B cell (primary cell): ENCODE measurements around the gene KRTAP3-3. TPM values are rescaled to one million over a fixed set of nuclear protein-coding genes. Genes with fewer than 3 reads are reported as not detected.

ENCODE experiments used
- ATAC-seq: fragments of 200-7000 bp; cut with Tn5 transposase; one replicate; pipeline ENCODE4 v1.10.0; 2021; ENCODE audit warnings: low read depth, mild to moderate bottlenecking, moderate number of reproducible peaks, moderate library complexity
- CTCF ChIA-PET: fragments of 350-600 bp; sonication (Branson Sonifier 250); formaldehyde crosslinking; loops from one replicate; lab custom pipeline; 2021; ENCODE audit warnings: antibody characterized with exemption, inconsistent platforms; lab: Charles Lee
- POLR2A ChIA-PET: fragments of 350-600 bp; sonication (Branson Sonifier 250); formaldehyde crosslinking; loops from one replicate; lab custom pipeline; 2021; ENCODE audit warnings: antibody characterized with exemption; lab: Charles Lee
- DNase-seq: peaks from one replicate; pipeline ENCODE4 v3.0.0; 2013
- H2AFZ ChIP-seq: 2 replicates; pipeline ENCODE4 v1.6.1; 2012; ENCODE audit warnings: mild to moderate bottlenecking, low read depth, low read length; ENCODE audit not compliant: insufficient read depth, poor library complexity, severe bottlenecking
- H3K27ac ChIP-seq, 2 donors: 1 replicate in 1 of 2; 2 replicates in 1 of 2; pipeline ENCODE4 v1.5.1; 2012 to 2013; ENCODE audit warnings: low read length in 2 of 2, mild to moderate bottlenecking in 2 of 2, moderate library complexity in 1 of 2
- H3K27me3 ChIP-seq, 4 experiments: fragments of 200-600 bp in 1 of 4; sonication (generic) in 1 of 4; replicated peaks in 1 of 4; 1 replicate in 2 of 4; 2 replicates in 2 of 4; pipeline versions ENCODE4 v1.6.1 to v1.7.0; 2013 to 2016; ENCODE audit warnings: low read length in 3 of 4, mild to moderate bottlenecking in 2 of 4, mixed read lengths in 1 of 4, moderate library complexity in 1 of 4; ENCODE audit not compliant: insufficient read depth in 4 of 4, control insufficient read depth in 3 of 4; ENCODE audit errors: control extremely low read depth in 1 of 4
- H3K36me3 ChIP-seq, 2 experiments: replicated peaks in 1 of 2; 1 replicate in 1 of 2; 2 replicates in 1 of 2; pipeline versions ENCODE4 v1.6.1 to v1.7.1; 2013; ENCODE audit warnings: low read length in 1 of 2; ENCODE audit not compliant: insufficient read depth in 2 of 2, control insufficient read depth in 1 of 2; ENCODE audit errors: control extremely low read depth in 1 of 2, extremely low read depth in 1 of 2
- H3K4me1 ChIP-seq, 2 donors: fragments of 200-600 bp in 1 of 2; sonication (generic) in 1 of 2; 1 replicate in 1 of 2; 2 replicates in 1 of 2; pipeline versions ENCODE4 v1.5.1 to v1.6.1; 2013 to 2017; ENCODE audit warnings: low read length in 2 of 2; ENCODE audit not compliant: control insufficient read depth in 2 of 2, insufficient read depth in 2 of 2
- H3K4me2 ChIP-seq: replicated peaks from 2 replicates; pipeline ENCODE3; 2012; ENCODE audit warnings: mild to moderate bottlenecking, low read depth, low read length; ENCODE audit not compliant: poor library complexity, severe bottlenecking
- H3K4me3 ChIP-seq, 5 experiments: fragments of 200-600 bp in 1 of 5; sonication (generic) in 1 of 5; 1 replicate in 3 of 5; 2 replicates in 2 of 5; pipeline versions ENCODE4 v1.5.1 to v1.7.0; 2011 to 2016; ENCODE audit warnings: low read length in 4 of 5, mild to moderate bottlenecking in 4 of 5, low read depth in 2 of 5, control low read depth in 1 of 5, moderate library complexity in 1 of 5; ENCODE audit not compliant: insufficient read depth in 1 of 5; ENCODE audit errors: control extremely low read depth in 1 of 5, extremely low read depth in 1 of 5
- H3K79me2 ChIP-seq: fragments of 200-600 bp; sonication (generic); one replicate; pipeline ENCODE4 v1.6.0; 2016; ENCODE audit warnings: low read length; ENCODE audit not compliant: control insufficient read depth, insufficient read depth
- H3K9ac ChIP-seq: fragments of 200-600 bp; sonication (generic); 2 replicates; pipeline ENCODE4 v1.6.1; 2017; ENCODE audit warnings: mild to moderate bottlenecking, low read length, moderate library complexity
- H3K9me3 ChIP-seq, 3 donors: one replicate each; pipeline versions ENCODE4 v1.6.1 to v1.7.1; 2013; ENCODE audit warnings: low read length in 2 of 3; ENCODE audit not compliant: control insufficient read depth in 2 of 3, insufficient read depth in 1 of 3; ENCODE audit errors: control extremely low read depth in 1 of 3
- H4K20me1 ChIP-seq: 2 replicates; pipeline ENCODE4 v1.6.0; 2012; ENCODE audit warnings: mild to moderate bottlenecking, low read length; ENCODE audit not compliant: insufficient read depth, control insufficient read depth, poor library complexity, severe bottlenecking
- H3K27ac Mint-ChIP-seq: one replicate; pipeline ENCODE4 v1.8.0; 2021; ENCODE audit warnings: mixed read lengths
- H3K27me3 Mint-ChIP-seq: one replicate; pipeline ENCODE4 v1.8.0; 2021; ENCODE audit warnings: mixed read lengths
- H3K4me1 Mint-ChIP-seq: one replicate; pipeline ENCODE4 v1.8.0; 2021; ENCODE audit warnings: mixed read lengths
- H3K4me3 Mint-ChIP-seq: one replicate; pipeline ENCODE4 v1.8.0; 2021; ENCODE audit warnings: mixed read lengths
- H3K9me3 Mint-ChIP-seq: one replicate; pipeline ENCODE4 v1.8.0; 2022; ENCODE audit warnings: mixed read lengths; ENCODE audit not compliant: insufficient read depth
- EZH2 ChIP-seq: IDR thresholded peaks from 2 replicates; pipeline ENCODE4 v1.6.1; 2012; ENCODE audit warnings: borderline replicate concordance, low read depth, mild to moderate bottlenecking, moderate library complexity, low read length; ENCODE audit not compliant: insufficient read depth, poor library complexity, severe bottlenecking
- WGBS: methylation state at CpG from one replicate; pipeline ENCODE4 v1.1.5; 2013; ENCODE audit warnings: missing lambda C conversion rate; ENCODE audit not compliant: insufficient coverage; 5-methylcytosine and 5-hydroxymethylcytosine counted together
- intact Hi-C: fragments of 100-400 bp; cut with micrococcal nuclease; formaldehyde crosslinking; loops from one replicate; pipeline ENCODE4 v1.10.0; 2022
- polyA plus RNA-seq: library from polyadenylated mRNA; depleted of rRNA; stranded (reverse); fragments of >200 nt; gene quantifications from 2 replicates; pipeline ENCODE4 v1.2.3, GENCODE V29; 2012
- total RNA-seq, 2 donors: library from RNA; stranded (reverse); fragments of 120-200 nt in 1 of 2; gene quantifications; 1 replicate in 1 of 2; 2 replicates in 1 of 2; pipeline versions ENCODE4 v1.2.3 to v1.2.4, GENCODE V29; 2013 to 2022
- TF ChIP-seq, protein P1 (sequence below): fragments of 200-600 bp; IDR thresholded peaks from one replicate; pipeline ENCODE4 v1.8.0; 2022; ENCODE audit warnings: antibody characterized with exemption, mild to moderate bottlenecking

The KRTAP3-3 gene
- total and polyA plus RNA-seq, 2 donors (not counting 1 experiment from before 2014, with no cell fraction given): not detected

DNA sequence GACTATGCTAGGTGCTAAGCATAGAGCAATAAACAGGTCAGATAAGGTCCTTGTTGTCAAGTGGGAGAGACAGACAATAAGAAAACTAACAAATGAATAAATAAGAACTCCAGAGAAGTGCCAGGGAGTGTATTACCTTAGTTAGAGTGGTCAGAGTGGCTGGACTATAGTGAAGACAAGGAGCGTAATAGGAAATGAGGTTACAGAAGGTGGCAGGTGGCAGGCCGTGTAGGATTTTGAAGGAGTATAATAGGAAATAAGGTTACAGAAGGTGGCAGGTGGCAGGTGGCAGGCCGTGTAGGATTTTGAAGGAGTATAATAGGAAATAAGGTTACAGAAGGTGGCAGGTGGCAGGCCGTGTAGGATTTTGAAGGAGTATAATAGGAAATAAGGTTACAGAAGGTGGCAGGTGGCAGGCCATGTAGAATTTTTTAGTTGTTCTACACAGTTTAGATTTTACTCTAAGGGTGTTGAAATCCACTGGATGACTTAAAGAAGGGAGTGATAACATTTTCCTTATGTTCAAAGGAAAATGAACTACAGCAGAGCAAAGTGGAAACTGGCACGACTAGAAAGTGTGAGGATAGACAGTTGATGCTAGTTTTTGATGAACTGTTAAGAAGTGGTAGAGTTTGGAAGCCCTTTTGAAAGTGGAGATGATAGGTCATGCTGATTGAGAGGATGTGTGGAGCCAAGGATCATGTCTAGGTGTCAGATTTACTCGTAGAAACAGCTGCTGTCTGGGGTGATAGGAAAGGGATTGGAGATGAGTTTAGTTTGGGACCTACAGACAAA, 18.6 kb upstream of the KRTAP3-3 start:
- no peaks in the 10 kb centered on the region for H3K4me1 ChIP-seq
- no peaks in the 10 kb centered on the region for H3K36me3 ChIP-seq
- H3K4me3 ChIP-seq: no peak overlapping the region
- no peak overlapping the region for H3K27ac ChIP-seq
- Mint-ChIP-seq H3K27me3 (peaks cover 14% of the 10 kb centered on the region), H3K9me3 (no peaks in the 10 kb centered on the region), H3K4me3 (no peak overlapping the region), H3K27ac (no peak overlapping the region), H3K4me1 (no peaks in the 10 kb centered on the region)
- intact Hi-C loops: no loop called here
- DNase-seq: no peak
- TF ChIP-seq EZH2: no peak
- TF ChIP-seq, protein P1, sequence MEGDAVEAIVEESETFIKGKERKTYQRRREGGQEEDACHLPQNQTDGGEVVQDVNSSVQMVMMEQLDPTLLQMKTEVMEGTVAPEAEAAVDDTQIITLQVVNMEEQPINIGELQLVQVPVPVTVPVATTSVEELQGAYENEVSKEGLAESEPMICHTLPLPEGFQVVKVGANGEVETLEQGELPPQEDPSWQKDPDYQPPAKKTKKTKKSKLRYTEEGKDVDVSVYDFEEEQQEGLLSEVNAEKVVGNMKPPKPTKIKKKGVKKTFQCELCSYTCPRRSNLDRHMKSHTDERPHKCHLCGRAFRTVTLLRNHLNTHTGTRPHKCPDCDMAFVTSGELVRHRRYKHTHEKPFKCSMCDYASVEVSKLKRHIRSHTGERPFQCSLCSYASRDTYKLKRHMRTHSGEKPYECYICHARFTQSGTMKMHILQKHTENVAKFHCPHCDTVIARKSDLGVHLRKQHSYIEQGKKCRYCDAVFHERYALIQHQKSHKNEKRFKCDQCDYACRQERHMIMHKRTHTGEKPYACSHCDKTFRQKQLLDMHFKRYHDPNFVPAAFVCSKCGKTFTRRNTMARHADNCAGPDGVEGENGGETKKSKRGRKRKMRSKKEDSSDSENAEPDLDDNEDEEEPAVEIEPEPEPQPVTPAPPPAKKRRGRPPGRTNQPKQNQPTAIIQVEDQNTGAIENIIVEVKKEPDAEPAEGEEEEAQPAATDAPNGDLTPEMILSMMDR: no peak
- H3K4me2 ChIP-seq: no peak overlapping the region
- CTCF ChIA-PET: no interaction called here
- POLR2A ChIA-PET: no interaction called here
- no peak for ATAC-seq
- no peaks in the 10 kb centered on the region for H4K20me1 ChIP-seq
- H3K9ac ChIP-seq: no peak overlapping the region
- H2AFZ ChIP-seq: no peak overlapping the region
- no peaks in the 10 kb centered on the region for H3K79me2 ChIP-seq
- no peaks in the 10 kb centered on the region for H3K9me3 ChIP-seq
- no peaks in the 10 kb centered on the region for H3K27me3 ChIP-seq
- 90% methylated on average over 6 of the region's 6 CpGs for WGBS

DNA sequence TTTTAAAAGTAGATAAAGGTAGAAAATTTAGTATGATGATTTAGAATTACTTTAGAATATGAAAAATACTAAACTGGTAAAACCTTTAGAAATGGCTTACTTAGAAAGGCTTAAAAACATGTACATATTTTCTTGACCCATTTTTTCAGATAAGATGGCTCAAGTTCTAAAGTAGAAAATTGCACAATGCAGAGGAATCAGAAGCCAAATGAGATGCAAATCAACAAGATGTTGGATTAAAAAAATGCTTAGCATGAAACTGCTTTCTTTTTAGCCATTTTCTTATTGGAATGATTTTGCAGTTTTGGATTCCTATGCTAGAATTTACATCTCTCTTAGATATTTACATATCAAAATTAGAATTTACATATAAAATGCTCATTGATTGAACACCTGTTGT, 16.5 kb upstream of the KRTAP3-3 start:
- intact Hi-C loops: no loop called here
- no peak for DNase-seq
- Histone ChIP-seq H3K4me3 (no peak overlapping the region), H3K27me3 (no peaks in the 10 kb centered on the region), H3K27ac (no peak overlapping the region), H3K9me3 (no peaks in the 10 kb centered on the region), H4K20me1 (no peaks in the 10 kb centered on the region), H3K36me3 (no peaks in the 10 kb centered on the region), H2AFZ (no peak overlapping the region), H3K4me2 (no peak overlapping the region), H3K79me2 (no peaks in the 10 kb centered on the region), H3K9ac (no peak overlapping the region), H3K4me1 (no peaks in the 10 kb centered on the region)
- no peak for ATAC-seq
- Mint-ChIP-seq H3K4me3 (no peak overlapping the region), H3K4me1 (no peaks in the 10 kb centered on the region), H3K27ac (no peak overlapping the region), H3K27me3 (peaks cover 17% of the 10 kb centered on the region), H3K9me3 (no peaks in the 10 kb centered on the region)
- ChIA-PET CTCF (no interaction called here), POLR2A (no interaction called here)
- TF ChIP-seq, protein P1: no peak
- no peak for TF ChIP-seq EZH2
